HG02943 (cell line): ENCODE measurements around the gene PLA2G6.

Experiments used
- ATAC-seq: cut with Tn5 transposase; IDR thresholded peaks from one replicate; pipeline ENCODE4 v1.9.1; 2021; ENCODE audit warnings: mild to moderate bottlenecking, low read depth, moderate library complexity; ENCODE audit not compliant: unreplicated experiment

PLA2G6 gene

DNA sequence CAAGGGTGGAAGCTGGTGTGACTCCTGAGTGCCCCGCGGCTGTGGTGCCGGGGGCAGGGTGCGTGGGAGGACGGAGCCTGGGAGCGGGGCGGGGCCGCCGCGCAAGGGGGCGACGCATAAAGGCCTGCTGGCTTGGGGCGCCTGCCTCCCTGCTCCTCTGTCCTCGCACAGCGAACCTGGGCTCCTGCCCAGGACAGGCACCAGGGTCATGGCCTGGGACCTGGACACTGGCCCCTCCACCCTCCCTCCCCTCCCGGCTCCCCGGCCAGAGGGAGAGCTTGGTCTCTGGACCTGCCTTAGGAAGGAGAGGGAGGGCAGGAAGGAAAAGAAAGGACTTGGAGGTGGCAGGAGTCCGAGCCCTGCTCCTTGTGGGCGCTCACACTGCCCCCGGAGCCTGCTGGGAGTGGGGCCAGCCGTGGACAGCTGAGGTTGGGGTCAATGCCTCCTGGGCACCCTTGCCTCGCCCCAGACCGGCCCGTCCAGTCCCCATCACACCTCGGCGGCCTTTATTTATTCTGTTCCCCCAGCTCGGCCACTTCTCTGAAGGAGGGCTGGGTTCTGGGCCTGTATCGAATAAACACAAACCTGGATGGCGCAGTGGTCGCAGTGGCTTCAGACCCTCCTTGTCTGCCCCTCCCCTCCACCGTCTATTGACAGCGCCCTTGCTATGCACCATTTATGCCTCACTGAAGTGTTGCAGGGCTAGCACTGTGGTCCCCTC, 106.4 kb downstream of the PLA2G6 start:
- ATAC-seq: no peak

GRCh38 chr22:38074181-38075104, 107.2 kb downstream of the PLA2G6 start:
- ATAC-seq: no peak

GRCh38 chr22:38073150-38074130, 108.2 kb downstream of the PLA2G6 start:
- ATAC-seq: no peak

DNA sequence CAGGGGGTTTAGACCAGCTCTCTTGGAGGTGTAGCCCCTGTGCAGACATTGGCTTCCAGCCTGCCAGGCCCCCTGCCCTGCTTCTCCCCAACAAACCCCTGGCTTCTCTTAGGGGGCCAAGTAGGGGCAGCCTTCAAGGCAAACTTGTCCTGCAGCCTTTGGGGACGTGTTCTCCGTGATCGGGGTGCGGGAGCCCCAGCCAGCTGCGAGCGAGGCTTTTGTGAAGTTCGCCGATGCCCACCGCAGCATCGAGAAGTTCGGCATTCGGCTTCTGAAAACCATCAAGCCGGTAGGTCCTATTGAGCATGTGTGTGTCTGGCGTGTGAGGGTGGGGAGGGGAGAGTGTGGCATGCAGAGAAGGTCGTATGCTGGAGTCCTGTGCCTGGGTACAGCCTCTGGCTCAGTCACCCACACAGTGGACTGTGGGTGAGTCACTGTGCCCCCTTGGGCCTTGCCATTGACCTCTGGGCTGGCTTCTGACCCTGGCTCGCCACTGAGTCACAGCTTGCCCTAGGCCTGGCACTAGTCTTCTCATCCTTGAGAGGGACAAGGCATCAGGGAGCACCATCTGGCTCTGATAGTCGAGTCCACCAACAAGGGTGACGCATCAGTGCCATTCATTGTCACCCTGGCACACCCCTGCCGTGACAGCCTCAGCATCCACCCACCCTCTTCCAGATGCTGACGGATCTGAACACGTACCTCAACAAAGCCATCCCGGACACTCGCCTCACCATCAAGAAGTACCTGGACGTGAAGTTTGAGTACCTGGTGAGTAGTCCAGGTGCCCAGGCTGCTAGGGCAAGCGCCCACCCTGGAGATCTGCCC, 109.1 kb downstream of the PLA2G6 start:
- no peak for ATAC-seq

- no peak for ATAC-seq
These were observed 110.0 kb downstream of the PLA2G6 start for GRCh38 chr22:38071421-38072321.

DNA sequence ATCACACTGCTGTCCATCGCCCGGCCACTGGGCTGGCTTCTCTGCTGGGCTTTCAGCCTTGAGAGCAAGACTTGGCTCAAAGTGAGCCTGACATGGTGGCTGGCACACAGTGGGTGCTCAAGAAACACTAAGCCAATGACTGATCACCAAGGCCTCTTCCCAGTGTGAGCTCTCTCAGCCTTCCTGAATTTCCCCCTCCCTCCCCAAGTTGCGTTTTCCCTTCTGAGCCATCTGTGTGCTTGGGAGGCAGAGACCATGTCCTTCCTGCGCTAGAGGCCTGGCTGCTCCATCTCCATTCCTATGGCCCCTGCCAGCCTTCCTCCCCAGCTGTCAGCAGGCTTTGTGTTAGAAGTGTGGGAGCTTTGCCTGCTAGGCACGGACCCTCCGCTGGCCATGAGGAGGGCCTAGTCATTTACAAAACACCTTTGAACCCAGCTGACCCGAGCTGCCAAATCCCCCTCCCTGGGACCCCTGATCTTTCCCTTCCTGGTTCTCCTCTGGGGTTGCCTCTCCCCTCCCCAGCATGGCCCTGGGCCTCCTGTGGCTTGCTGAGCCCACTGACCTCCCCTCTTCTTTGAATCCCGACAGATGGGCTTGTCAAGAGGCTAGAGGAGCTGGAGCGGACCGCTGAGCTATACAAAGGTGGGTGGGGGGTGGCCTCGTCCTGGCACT, 111.2 kb downstream of the PLA2G6 start:
- no peak for ATAC-seq

GRCh38 chr22:38069372-38070249, 112.0 kb downstream of the PLA2G6 start:
- ATAC-seq: no peak

- ATAC-seq: no peak
These were observed 112.8 kb downstream of the PLA2G6 start for GRCh38 chr22:38068641-38069371.

GRCh38 chr22:38067761-38068360, 113.8 kb downstream of the PLA2G6 start:
- no peak for ATAC-seq

GRCh38 chr22:38067028-38067415, 114.6 kb downstream of the PLA2G6 start:
- ATAC-seq: no peak

DNA sequence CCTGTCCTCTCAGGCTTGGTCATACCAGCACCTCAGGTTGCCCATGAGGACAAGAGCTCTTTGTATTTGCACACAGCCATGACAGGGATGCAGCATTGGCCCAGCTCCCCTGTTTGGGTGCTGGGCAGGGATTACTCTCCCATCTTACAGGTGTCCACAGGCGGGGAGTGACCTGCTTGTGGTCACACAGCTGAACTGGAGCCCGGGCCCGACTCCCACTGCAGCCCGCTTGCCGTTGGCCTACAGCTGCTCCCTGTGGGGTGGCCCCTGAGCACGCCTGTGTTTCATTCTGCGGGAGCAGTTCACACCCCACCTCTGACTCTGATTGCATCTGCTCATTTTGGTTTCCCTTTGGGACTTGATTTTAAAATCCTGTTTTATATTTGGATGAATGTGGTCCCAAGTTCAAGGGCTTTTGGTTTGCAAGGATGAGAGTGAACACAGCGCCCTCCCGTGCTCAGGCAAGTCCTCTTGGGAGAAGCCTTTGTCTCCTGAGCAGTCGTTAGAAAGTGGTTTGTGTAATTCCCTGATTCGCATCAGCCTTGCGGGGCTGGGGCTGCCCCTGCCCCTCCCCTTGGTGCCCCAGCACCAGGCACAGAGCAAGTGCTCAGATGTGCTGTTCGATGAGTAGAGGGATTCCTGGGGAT, 115.1 kb downstream of the PLA2G6 start:
- ATAC-seq: no peak

GRCh38 chr22:38065539-38065938, 116.1 kb downstream of the PLA2G6 start:
- ATAC-seq: no peak

DNA sequence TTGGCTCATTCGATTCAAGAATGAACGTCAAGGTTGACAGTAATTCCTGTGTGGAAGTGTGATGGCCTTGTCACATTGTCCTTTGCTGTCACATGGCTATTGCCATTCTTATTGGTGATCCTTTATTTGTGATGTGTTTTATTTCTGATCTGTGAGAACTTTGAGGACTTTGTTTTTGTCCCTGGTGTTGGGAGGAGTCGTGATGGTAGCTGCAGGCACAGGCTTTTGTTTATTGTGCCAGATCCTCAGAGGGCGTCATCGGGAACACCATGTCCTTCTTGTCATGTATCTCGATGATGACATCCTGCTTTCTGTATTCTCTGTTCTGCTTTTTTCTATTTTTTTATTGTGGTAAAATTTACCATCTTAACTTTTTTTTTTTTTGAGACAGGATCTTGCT, 118.8 kb downstream of the PLA2G6 start:
- ATAC-seq: no peak
